ENCODE data around the gene IFIT3.

The IFIT3 gene

DNA sequence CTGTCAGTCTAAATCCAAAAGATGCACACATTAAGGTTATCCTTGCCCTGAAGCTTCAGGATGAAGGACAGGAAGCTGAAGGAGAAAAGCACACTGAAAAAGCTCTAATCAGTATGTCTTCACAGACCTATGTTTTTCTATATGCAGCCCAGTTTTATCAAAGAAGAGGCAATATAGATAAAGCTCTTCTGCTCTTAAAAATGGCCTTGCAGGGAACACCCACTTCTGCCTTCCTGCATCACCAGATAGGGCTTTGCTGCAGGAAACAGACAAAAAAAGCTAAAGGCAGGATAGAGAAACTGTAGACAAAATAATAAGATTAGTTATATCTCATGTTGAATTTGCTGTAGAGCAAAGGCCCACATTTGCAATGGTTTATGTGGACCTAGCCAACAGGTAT, 35.1 kb downstream of the IFIT3 start:
- no peak for DNase-seq

DNA sequence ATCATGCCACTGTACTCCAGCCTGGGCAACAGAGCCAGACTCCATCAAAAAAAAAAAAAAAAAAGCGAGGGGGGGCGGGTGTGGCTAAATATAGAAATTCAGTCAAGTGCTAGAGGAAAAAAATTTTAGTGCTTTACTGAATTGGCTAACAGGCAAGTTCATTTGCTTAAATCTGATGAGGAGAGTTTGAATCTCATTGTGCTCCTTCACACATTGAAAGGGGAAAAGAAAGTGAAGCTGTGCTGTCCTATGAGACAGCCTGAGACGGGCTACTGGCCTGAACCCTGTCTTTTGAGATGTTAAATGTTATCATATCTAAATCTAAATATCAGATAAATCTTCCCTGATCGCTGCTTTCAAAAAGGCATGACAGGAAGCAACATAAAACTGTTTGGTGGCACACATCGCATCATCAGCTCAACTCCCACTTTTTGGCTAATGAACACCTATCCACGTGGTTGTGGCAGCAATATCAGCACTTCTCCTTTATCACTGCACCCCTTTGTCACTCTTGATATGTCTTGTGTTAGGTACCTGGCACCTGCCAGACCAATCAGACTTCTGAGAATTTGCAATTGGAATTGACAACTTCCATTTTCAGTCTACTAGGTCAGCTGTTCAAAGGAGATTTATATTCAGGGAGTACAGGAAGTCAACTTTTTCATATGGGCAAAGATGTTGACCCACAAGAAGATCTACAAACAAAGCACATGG, 36.1 kb downstream of the IFIT3 start:
- DNase-seq: no peak

DNA sequence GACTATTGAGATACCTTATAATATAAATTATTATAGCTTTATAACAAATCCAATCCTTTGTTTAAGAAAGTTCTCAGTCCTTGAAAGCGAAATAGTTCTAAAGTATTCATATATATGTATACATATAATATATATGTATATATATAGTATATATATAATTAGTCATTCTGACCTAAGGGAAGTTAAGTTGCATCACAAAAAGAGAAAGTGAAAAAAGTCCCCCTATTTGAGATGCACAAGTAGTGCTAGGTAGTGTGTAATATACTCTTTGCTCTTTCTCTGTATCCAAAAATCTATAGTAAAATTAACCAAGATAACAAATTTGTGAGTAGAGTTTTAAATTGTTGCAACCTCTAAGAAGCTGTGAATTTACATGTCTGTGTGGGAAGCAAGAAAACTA, 36.7 kb downstream of the IFIT3 start:
- DNase-seq: no peak

DNA sequence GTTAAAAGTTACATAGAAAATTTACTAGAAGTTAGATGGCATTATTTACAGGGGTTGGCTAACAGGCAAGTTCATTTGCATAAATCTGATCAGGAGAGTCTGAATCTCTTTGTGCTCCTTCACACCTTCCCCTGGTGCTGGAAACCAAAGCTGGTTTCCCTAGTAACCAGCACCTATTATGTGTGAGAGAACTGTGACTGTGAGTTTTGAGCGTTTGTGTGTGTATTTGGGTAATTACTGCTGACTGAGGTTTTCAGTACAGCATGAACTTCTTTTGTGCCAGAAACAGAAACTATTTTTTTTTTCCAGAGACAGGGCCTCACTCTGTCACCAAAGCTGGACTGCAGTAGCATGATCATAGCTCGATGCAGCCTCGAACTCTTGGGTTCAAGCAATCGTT, 39.7 kb downstream of the IFIT3 start:
- no peak for DNase-seq

DNA sequence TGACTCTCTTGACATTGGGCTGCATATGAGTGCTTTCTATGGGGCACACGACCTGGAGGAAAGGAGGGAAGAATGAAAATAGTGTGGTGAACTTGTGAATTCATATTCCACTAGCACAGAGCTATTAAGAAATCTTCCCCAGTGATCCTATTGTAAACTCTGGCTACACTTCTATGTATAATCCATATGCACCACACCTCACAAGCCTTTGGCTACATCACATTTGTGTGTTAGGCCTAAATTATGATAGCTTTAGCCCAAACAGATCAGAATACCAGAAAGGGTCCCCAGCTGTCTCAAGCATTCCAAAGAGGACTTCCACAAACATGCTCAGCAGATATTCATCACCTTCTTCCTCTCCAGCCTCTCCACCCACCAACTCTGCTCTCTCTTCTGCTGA, 40.3 kb downstream of the IFIT3 start:
- DNase-seq: no peak

DNA sequence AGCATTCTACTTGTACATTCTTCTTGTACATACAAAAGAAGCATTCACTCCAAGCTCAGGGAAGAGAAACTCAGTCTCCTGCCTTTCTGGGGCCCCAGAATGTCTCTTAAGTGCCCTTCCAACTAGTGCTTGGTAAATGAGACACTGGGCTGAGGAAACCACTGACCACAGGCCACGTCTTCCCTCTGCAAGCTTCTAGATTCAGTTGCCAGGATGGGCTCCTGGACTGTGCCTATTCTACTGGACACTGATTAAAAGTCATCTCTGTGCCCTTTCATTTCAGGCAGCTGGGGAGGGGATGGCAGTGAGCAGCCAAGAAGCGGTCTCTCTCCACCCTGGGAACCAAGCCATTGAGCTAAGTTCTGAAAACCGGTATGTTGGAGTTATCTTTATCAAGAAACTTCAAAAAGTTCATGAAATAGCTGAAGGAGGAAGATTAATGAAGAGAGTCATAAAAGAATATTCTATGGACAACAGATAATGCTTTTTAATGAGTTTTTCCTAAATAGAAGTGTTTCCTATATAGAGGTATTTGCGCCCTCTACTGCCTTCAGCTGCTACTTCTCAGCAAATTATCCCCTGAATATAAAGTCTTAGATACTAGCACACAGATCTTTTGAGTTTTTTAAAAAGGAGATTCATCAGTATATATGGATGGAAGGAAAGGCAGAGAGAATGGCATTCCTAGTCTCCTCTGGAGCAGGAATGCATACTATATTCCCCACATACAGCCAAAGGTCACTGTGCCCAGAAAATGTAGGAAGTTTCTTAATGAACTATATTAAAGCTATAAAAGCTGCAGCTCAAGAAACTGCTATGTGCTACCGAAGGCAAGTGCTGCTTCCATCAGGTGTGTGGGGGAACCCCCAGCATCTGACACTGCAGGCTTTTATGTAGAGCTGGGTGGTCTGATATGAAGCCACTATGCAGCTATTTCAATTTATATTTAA, 41.6 kb downstream of the IFIT3 start:
- no peak for DNase-seq

DNA sequence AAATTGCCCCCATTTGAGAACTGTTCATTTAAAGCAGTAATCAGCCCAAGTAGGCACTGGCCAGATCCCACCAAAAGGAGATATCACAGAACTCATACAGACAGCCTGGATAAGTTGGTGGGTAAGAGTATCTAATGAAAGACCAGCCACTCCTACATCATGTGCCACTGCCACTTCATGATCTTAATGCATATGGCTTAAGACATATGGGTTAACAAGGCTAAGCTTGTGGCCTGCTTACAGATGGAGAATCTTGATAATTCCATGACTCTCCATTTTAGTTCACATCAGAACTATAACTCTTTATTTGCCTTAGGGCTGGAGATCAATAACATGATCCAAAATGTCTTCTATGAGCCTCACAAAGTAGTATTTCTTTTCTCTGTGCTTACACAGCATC, 43.3 kb downstream of the IFIT3 start:
- no peak for DNase-seq

DNA sequence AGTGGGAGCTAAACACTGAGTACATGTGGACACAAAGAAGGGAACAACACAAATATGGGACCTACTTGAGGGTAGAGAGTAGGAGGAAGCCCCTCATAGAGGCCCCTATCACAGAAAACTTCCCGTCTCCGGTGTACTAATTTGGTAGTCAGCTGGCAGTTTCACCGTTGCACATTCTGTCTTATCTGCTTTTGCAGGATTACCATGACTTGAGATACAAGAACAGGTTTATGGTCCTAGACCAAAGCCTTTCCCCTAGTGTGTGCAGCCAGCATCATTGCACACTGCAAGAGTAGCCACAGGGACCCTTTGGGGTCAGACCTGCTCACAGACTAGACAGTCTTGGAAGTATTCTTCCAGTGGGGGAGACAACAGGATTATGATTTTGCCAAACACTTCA, 44.2 kb downstream of the IFIT3 start:
- DNase-seq: no peak

DNA sequence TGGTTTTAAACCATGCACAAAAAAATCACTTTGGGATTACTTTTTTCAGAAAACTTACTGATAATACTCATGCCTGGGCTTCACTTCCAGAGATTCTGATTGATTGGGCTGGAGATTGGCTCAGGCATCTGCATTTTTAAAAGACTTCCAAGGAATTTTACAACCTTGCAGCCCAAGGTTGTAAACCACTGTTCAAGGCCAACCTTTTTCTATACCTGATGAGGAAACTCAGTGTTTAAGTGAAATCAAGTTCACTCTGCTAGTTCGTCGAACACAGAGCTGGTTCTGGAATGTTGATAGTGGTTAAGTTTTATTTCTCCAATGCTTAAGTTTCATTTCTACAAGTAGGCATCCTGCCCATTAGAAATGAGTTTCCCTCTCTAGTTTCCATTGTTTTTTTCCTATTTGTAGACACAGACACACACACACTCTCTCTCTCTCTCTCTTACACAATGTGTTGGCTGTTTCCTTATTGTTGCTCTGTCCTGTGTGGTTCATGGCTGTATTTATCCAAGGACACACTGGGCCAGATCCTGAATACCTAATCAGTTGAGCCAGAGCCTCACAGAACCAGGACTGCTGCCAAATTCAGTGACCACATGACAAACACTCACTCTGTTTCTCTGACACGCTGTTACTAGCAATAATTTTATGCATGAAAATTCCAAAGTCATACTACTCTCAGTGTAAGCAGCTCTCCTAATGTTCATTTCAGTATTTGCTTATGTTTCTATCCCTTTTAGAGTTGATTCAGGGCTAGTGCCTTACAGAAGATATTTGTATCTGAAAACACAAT, 46.3 kb downstream of the IFIT3 start:
- DNase-seq: no peak

DNA sequence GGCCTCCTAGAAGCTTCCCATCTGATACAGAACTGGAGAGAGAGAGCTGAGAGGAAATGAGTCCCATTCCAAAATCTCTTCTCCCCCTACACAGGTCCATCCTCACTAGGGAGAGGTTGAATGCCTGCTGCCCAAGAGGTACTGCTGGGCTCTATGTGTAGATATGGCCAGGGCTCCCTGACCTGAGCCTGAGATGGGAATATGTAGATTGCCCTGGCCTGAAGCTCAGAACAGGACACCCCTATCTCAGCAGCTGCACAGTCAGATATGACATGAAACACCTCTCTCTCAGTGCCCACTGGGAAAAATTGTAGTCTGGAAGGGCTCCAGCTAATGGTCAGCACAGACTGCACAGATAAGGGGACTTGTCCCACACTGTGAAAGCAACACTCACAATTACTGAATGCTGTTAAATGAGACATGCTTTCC, 46.9 kb downstream of the IFIT3 start:
- DNase-seq: no peak

DNA sequence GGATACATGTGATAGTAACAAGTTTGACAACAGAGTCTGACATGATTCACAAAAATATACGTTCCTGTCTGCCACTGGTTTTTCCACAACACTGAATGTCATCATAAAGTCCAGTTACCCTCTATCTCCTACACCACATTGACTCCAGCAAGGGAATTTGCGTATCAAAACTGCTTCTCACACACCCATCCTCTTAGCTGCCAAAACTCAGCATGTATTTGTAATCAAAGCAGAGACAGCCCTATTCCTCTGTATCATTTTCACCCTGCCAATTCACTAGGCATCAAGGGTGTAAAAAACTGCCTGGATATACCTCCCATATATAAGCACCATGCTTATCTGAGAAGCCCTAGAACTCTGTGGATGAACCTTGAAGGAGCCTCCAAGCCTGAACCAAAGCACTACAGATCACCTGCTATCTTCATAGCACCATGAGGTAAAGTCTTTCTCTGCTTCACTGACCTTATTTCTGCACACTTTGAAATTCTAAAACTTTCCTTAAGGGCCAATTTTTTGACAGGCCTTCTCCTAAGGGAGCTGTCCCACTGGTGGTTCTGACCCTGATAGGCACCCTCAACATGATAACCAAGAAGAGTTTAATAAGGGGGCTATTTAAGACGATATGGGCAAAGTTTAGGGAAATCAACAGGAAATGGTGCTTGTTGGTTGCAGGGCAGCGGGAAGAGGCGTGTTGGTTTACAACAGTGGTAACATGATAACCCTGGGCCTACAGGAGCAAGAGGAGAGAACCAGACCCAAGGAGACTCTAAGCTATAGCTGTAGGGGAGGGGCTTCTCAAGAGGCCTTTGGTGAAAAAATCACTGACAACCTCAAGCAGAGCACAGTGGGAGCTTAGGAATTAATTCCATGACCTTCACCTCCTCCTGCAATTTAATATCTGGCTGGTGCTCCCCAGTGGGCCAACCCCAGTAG, 50.2 kb downstream of the IFIT3 start, which contains the start of gene IFIT1B:
IFIT1B (plus strand) TSS at position 352 of the 933 bp plus-strand sequence; CDS start at position 432, 80 bp downstream.
- no peak for DNase-seq

DNA sequence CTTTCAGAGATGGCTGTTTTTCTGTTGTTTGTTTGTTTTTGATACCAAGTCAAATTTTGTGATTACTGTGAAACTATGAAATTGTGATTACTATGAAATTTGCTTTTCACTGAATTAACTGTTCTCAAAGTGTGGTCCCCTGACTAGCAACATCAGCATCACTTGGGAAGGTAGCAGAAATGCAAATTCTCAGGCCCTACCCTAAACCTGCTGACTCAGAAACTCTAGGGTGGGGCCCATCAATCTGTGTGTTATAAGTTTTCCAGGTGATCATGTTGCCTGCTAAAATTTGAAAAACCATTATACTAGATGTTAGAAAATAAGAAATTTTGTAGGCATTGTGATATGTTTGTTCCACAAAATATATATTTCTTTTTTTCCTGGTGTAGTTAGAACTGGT, 51.3 kb downstream of the IFIT3 start:
- DNase-seq: no peak

DNA sequence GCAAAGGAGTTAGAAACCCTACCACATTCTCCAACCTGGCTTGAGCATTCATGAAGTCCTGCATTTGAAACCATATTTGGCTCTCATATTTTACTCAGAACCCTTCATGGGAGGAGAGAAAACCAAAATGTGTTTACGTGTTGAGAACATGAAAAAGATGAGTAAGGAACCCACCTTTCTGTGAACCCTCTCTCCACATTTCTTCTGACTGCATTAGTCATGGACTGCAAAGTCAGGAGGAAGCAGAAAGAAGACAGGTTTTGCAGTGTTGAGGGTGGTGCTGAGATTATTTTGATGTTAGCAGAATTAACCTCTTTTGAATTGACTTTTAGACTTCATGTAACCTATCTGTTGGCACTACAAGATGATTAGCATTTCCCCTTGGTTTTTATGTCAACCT, 55.0 kb downstream of the IFIT3 start:
- no peak for DNase-seq

DNA sequence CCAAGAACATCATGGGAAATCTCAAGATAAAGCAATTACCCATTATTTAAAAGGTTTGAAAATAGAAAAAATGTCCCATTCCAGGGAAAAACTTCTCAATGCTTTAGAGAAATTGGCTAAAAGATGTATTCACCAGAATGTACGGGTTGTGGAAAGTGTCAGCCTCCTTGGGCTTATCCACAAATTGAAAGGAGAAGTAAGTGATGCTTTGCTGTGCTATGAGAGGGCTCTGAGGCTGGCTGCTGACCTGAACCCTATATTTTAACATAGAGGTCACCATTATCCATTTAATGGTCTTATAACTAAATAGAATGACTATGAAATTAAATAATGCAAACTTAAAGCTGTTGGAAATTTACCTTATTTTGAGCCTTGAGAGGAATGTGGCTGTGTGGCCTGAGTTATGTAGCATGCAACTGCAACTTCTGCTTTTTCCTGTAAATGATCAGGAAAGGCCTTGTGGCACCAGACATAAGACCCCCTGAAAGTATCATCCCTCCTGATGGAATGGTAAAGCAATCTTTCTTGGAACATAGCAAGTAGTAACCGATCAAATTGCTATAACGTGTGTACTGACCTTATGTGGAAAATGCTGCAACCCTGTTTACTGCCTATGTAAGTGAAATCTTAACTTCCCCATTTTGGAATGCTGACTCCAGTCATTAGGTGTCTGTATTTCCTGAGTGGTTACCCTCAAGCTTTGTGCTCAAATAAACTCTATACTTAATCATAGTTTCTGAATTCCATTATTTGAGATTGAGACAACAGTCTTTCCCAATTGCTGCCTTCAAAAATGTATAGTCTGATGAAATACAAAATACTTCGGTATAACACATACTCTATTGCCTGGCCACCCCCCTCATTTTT, 56.9 kb downstream of the IFIT3 start:
- DNase-seq: no peak

DNA sequence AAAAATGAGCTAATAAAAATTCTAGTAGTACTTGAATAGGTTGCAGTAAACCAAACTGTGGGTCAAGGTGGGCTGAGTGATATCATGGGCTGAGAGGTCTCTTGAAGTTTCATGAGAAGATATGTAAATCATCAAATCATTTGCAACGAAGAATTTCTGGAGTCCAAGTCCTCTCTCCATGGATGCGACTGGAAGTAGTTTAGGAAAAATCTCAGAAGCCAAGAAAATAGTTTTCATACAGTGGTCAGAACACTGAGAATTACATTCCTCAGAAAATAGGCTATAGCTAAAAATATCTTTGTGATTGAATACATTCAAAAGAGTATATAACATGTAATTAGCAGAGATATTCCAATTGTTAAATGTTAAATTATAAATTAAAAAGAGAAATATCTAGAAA, 61.0 kb downstream of the IFIT3 start:
- DNase-seq: no peak

DNA sequence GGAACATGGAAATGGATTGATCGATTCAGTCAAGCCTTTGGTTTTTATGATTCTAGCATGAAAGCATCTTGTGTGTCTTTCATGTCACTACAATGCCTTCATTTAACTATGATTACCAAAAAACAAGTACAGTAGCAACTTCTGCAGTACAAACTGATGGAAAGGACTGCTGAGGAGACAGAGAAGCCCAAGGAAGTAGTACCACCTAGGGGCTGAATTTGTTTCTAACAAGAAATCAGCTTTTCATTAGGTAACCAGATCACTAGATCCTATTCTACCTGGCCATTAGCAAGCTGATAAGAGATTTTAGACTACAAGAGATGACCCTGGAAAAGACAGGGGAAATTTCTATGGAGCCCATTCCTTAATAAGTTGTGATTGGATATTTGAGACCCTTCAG, 61.5 kb downstream of the IFIT3 start:
- DNase-seq: no peak
